Sigmoid colon (tissue), 7 donors: Measurements from ENCODE around the gene USP13. TPM values are rescaled to one million over a fixed set of nuclear protein-coding genes. Genes with fewer than 3 reads are reported as not detected.

ENCODE experiments used
- DNase-seq: peaks from one replicate; pipeline ENCODE4 v3.0.0-alpha.2; 2019
- H3K27ac ChIP-seq, 4 donors: fragments of 200-600 bp; sonication (generic); one replicate each; pipeline ENCODE4 v1.5.1; 2016 to 2019; ENCODE audit warnings: mild to moderate bottlenecking in 1 of 4
- H3K27me3 ChIP-seq, 3 donors: fragments of 200-600 bp; sonication (generic); one replicate each; pipeline ENCODE4 v1.5.1; 2019; ENCODE audit warnings: mild to moderate bottlenecking in 1 of 3
- H3K36me3 ChIP-seq, 4 donors: fragments of 200-600 bp; sonication (generic); one replicate each; pipeline ENCODE4 v1.5.1; 2016 to 2019
- H3K4me1 ChIP-seq, 4 donors: fragments of 200-600 bp; sonication (generic); one replicate each; pipeline ENCODE4 v1.5.1; 2017 to 2019
- H3K4me3 ChIP-seq, 4 donors: fragments of 200-600 bp; sonication (generic); one replicate each; pipeline ENCODE4 v1.5.1; 2017 to 2019; ENCODE audit warnings: mild to moderate bottlenecking in 2 of 4, moderate library complexity in 1 of 4
- H3K9me3 ChIP-seq, 4 donors: fragments of 200-600 bp in 3 of 4; sonication (generic) in 3 of 4; one replicate each; pipeline versions ENCODE4 v1.5.1 to v1.6.1; 2013 to 2019
- CTCF ChIP-seq, 4 experiments: fragments of 450-650 bp in 3 of 4; fragments of 200-600 bp in 1 of 4; IDR thresholded peaks; one replicate each; pipeline ENCODE4 v1.5.1; 2016 to 2019; ENCODE audit warnings: antibody characterized with exemption in 4 of 4, mild to moderate bottlenecking in 3 of 4, moderate library complexity in 2 of 4
- EP300 ChIP-seq, 4 donors: sonication (generic); formaldehyde crosslinking; IDR thresholded peaks; one replicate each; pipeline ENCODE4 v1.6.1; 2017; ENCODE audit warnings: antibody characterized with exemption in 4 of 4
- POLR2A ChIP-seq, 2 donors: fragments of 450-650 bp; IDR thresholded peaks; one replicate each; pipeline ENCODE4 v1.6.1; 2016; ENCODE audit warnings: antibody characterized with exemption in 2 of 2, mild to moderate bottlenecking in 2 of 2, moderate library complexity in 2 of 2
- POLR2AphosphoS5 ChIP-seq, 4 donors: sonication (generic); formaldehyde crosslinking; IDR thresholded peaks; one replicate each; pipeline ENCODE4 v1.6.1; 2017; ENCODE audit warnings: antibody characterized with exemption in 4 of 4
- WGBS, 2 donors: extraction: QIAGEN DNeasy Blood & Tissue Kit; methylation state at CpG; one replicate each; pipeline ENCODE4 v1.1.7; 2013; 5-methylcytosine and 5-hydroxymethylcytosine counted together
- intact Hi-C: fragments of 100-400 bp; cut with DNase I; formaldehyde crosslinking; loops from one replicate; pipeline ENCODE4 v1.15.1; 2023
- polyA plus RNA-seq, 3 donors: library from polyadenylated mRNA; stranded (reverse); fragments of 200-250 nt; gene quantifications; one replicate each; pipeline ENCODE4 v1.2.3, GENCODE V29; 2013
- total RNA-seq, 4 donors: library from RNA; depleted of rRNA; stranded (reverse); fragments of >200 nt; gene quantifications; one replicate each; pipeline ENCODE4 v1.1.0, GENCODE V29; 2016
- donor health status: healthy with polysubstance abuse.
- donor health status: Bipolar disorder and iron deficiency.
- donor health status: healthy.

The USP13 gene
- total and polyA plus RNA-seq, 7 donors, result 0.69 to 11.1 (median 7.2) TPM

GRCh38 chr3:179661777-179662176, 8.9 kb downstream of the USP13 start:
- peaks cover 0 to 19% (median 12%) of the 10 kb centered on the region in 4 donors for H3K4me1 ChIP-seq
- no peaks in the 10 kb centered on the region for H3K36me3 ChIP-seq
- H3K27me3 ChIP-seq, result no peaks in the 10 kb centered on the region
- H3K27ac ChIP-seq, result no peak overlapping the region
- H3K4me3 ChIP-seq, result no peak overlapping the region
- DNase-seq, result no peak
- intact Hi-C loops, result no loop called here
- H3K9me3 ChIP-seq, result no peaks in the 10 kb centered on the region
- WGBS, 2 donors, result 90 to 92% methylated on average over 4 of the region's 4 CpGs
- TF ChIP-seq EP300 (IDR thresholded peaks at IDR 0.05) (no peak), POLR2AphosphoS5 (IDR thresholded peaks at IDR 0.05) (no peak), POLR2A (IDR thresholded peaks at IDR 0.05) (no peak), CTCF (IDR thresholded peaks at IDR 0.05) (no peak)

- TF ChIP-seq EP300 (IDR thresholded peaks at IDR 0.05), result no peak
- 85 to 95% methylated on average over 1 of the region's 1 CpG for WGBS, 2 donors
- Histone ChIP-seq H3K4me3 (no peak overlapping the region), H3K4me1 (peaks cover 0 to 22% (median 15%) of the 10 kb centered on the region in 4 donors), H3K9me3 (no peaks in the 10 kb centered on the region), H3K27ac (no peak overlapping the region), H3K36me3 (no peaks in the 10 kb centered on the region), H3K27me3 (no peaks in the 10 kb centered on the region)
- DNase-seq, result no peak
- intact Hi-C loops, result no loop called here
Observed at GRCh38 chr3:179663093-179663492, 10.3 kb downstream of the USP13 start.

- Histone ChIP-seq H3K36me3 (no peaks in the 10 kb centered on the region), H3K4me3 (no peak overlapping the region), H3K27me3 (no peaks in the 10 kb centered on the region), H3K9me3 (no peaks in the 10 kb centered on the region), H3K4me1 (peaks cover 0 to 18% (median 13%) of the 10 kb centered on the region in 4 donors), H3K27ac (no peak overlapping the region)
- intact Hi-C loops, result no loop called here
- no peak for TF ChIP-seq POLR2A (IDR thresholded peaks at IDR 0.05)
- TF ChIP-seq EP300 (IDR thresholded peaks at IDR 0.05), result no peak
- TF ChIP-seq POLR2AphosphoS5 (IDR thresholded peaks at IDR 0.05), result no peak
- no peak for TF ChIP-seq CTCF (IDR thresholded peaks at IDR 0.05)
- WGBS, 2 donors, result 75 to 78% methylated on average over 1 of the region's 1 CpG
- no peak for DNase-seq
Observed at GRCh38 chr3:179666030-179666429, 13.2 kb downstream of the USP13 start.

GRCh38 chr3:179666436-179667035, 13.7 kb downstream of the USP13 start:
- intact Hi-C loops, result no loop called here
- TF ChIP-seq POLR2AphosphoS5 (IDR thresholded peaks at IDR 0.05), result no peak
- no peak for TF ChIP-seq EP300 (IDR thresholded peaks at IDR 0.05)
- no peak for TF ChIP-seq CTCF (IDR thresholded peaks at IDR 0.05)
- TF ChIP-seq POLR2A (IDR thresholded peaks at IDR 0.05), result no peak
- no peaks in the 10 kb centered on the region for H3K9me3 ChIP-seq
- H3K4me1 ChIP-seq, result peaks cover 0 to 18% (median 13%) of the 10 kb centered on the region in 4 donors
- H3K4me3 ChIP-seq, result no peak overlapping the region
- WGBS, 2 donors, result 69 to 80% methylated on average over 8 of the region's 8 CpGs
- H3K27me3 ChIP-seq, result no peaks in the 10 kb centered on the region
- no peak for DNase-seq
- no peaks in the 10 kb centered on the region for H3K36me3 ChIP-seq
- no peak overlapping the region for H3K27ac ChIP-seq

GRCh38 chr3:179668429-179668828, 15.6 kb downstream of the USP13 start:
- H3K36me3 ChIP-seq, result no peaks in the 10 kb centered on the region
- intact Hi-C loops, result no loop called here
- H3K27ac ChIP-seq, result no peak overlapping the region
- WGBS, 2 donors, result 94 to 96% methylated on average over 1 of the region's 1 CpG
- TF ChIP-seq POLR2A (IDR thresholded peaks at IDR 0.05) (no peak), POLR2AphosphoS5 (IDR thresholded peaks at IDR 0.05) (no peak), EP300 (IDR thresholded peaks at IDR 0.05) (no peak), CTCF (IDR thresholded peaks at IDR 0.05) (no peak)
- H3K27me3 ChIP-seq, result no peaks in the 10 kb centered on the region
- peaks cover 0 to 18% (median 13%) of the 10 kb centered on the region in 4 donors for H3K4me1 ChIP-seq
- no peak overlapping the region for H3K4me3 ChIP-seq
- H3K9me3 ChIP-seq, result no peaks in the 10 kb centered on the region
- DNase-seq, result no peak
